ENCODE measurements around the gene DRICH1.
"Not testable (repeated sequence)": the region's sequence is repeated elsewhere in the genome, so short reads cannot be mapped to it uniquely, and the experiment has no call there.

DRICH1 gene

DNA sequence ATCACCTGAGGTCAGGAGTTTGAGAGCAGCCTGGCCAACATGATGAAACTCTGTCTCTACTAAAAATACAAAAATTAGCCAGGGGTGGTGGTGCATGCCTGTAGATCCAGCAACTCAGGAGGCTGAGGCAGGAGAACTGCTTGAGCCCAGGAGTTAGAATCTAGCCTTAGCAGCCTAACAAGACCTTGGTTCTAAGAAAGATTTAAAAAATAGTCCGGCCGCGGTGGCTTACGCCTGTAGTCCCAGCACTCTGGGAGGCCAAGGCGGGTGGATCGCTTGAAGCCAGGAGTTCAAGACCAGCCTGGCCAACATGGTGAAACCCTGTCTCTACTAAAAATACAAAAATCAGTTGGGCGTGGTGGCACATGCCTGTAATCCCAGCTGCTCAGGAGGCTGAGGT lies 14.4 kb upstream of the DRICH1 start:
- DNase-seq, result not testable (repeated sequence)

DNA sequence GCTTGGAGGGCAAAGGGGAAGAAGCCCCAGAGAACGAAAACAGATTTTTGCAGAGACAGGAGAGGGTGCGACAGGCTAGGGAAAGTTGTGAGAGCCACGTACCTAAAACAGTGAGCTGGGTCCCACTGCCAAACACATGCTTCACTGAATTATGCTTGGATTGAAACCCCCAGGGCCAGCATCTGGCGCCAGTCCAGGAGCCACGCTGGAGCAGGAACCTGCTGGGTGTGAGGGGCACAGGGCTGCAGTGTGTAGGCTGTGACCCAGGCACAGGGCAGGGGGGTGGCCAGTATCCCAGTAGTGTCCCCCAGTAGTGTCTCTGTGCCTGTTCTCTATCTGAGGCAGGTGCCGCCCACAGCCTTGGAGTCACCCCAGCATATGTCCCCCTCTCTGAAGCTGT lies 8.1 kb upstream of the DRICH1 start:
- DNase-seq, result not testable (repeated sequence)

GRCh38 chr22:23639661-23640060 lies 7.5 kb upstream of the DRICH1 start:
- no peak for DNase-seq

GRCh38 chr22:23638611-23639010 lies 6.5 kb upstream of the DRICH1 start:
- no peak for DNase-seq

GRCh38 chr22:23635291-23635690 lies 3.2 kb upstream of the DRICH1 start:
- DNase-seq, result not testable (repeated sequence)

- DNase-seq, result not testable (repeated sequence)
Observed at GRCh38 chr22:23628056-23628743, 3.9 kb downstream of the DRICH1 start.

DNA sequence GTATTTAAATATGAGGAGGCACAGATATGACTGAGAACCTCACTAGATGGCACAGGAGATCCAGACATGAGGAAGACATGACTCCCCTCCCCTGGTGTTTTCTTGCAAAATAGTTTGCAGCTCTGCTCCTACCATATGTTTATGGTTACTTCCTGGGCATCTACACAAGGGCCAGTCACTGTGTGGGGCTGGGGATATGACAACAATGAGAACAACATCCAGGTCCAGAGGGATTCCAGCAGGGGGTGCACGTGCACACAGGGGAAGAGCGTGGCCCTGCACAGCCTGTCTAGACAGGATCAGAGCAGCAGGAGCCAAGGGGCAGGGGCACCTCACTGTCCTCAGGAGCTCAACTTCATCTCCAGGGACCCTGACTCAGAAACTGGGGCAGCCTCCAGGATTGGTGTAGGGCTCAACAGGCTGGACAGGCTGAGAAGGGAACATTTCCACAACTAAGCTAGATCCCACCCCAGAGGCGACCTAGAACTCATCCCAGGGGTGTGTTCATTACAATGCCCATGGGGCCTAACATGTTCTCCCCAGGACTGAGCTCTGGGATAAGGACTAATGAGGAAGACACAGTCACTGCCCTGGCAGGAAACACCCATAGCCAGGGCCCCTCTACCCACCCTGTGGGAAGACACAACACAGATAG lies 4.6 kb downstream of the DRICH1 start:
- peak; percentile 80 for DNase-seq

DNA sequence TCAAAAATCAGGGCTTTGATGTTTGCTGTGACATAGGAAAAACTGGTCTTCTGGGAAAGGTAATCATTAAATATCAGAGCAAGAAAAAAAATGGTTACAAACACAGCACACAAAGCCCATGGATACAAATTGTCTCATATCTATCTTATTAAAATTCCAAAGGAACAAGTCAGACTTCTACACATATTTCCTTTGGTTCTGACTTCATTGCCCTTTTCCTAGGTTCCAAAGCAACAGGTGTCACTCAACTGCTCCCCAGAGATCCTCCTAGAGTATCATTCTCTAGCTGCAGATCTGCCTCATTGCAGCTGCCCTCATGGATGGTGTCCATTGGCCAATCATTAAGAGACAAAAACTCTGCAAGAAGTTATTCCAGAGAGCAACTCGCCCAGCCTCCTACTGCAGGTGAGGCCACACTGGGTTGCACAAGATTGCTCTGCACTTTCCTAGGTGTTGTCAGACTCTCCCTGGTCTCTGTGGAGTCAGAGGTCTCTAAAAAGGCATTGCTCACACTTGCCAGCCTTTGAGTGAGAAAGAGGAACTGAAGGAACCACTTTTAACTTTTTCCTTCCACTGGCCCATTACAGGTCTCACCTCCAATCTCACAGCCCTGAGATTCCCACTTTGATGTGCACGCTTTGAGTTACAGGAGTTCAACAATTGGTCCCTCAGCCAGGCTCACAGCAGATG lies 5.7 kb downstream of the DRICH1 start:
- DNase-seq, result no peak

DNA sequence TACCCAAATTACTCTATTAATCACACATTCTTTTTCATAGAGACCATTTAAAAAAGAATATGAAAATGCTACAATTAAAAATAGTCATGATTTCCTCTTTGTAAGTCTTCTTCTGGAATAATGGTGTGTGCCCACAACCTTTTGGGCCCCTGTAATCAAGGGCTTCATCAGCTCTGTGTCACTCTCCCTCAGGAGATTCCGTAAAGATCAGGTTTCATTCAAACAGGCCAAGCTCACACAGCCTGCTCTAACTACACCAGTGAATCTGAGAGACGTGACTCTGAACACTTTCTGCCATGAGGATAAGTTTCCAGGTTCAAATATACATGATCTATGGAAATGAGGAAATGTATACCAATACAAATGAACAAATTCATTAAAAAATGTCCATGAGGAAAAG lies 9.5 kb downstream of the DRICH1 start:
- DNase-seq, result no peak

DNA sequence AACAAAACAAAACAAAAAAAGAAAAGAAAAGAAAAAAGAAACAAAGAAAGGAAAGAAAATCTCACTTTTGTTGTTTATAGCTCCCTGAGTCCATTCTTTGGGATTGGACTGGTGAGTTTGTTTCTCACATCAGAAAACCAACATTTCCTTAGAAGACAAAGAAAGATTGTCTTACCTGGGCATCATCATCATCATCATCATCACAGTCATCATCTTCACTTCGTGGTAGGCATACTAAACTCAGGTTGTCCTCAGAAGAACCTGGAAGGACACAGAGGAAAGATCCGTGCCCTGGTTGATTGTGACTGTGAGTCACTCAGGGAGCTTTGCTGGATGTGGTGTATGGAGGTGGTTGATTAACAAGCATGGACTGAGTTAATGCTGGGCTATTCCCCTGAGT lies 10.2 kb downstream of the DRICH1 start:
- not testable (repeated sequence) for DNase-seq

DNA sequence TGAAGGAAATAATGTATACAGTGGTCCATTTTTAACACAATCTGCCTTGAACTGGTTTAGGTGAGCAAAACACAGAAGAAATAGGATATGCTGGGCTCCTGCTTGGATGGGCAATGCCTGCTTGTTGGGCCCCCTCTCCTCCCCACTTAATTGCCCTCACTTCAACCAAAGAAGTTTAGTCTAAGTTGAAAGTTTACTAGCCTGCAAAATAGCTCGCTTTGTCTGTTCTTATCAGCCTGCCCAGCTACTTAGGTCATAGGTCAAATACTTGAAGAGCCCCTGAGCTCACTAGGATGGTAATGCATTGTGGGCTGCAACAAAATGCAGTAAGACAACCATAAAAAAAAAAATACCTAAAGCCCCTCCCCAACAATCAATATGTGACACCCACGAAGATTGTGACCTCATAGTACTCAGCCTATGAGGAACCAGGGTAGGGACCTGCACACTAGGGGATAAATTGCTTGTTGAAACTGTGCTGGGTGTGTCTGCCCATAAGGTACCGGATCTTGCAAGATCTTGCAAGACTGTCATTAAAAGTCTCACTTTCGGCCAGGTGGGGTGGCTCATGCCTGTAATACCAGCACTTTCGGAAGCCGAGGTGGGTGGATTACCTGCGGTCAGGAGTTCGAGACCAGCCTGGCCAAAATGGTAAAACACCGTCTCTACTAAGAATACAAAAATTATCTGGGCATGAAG lies 10.9 kb downstream of the DRICH1 start:
- DNase-seq, result no peak

DNA sequence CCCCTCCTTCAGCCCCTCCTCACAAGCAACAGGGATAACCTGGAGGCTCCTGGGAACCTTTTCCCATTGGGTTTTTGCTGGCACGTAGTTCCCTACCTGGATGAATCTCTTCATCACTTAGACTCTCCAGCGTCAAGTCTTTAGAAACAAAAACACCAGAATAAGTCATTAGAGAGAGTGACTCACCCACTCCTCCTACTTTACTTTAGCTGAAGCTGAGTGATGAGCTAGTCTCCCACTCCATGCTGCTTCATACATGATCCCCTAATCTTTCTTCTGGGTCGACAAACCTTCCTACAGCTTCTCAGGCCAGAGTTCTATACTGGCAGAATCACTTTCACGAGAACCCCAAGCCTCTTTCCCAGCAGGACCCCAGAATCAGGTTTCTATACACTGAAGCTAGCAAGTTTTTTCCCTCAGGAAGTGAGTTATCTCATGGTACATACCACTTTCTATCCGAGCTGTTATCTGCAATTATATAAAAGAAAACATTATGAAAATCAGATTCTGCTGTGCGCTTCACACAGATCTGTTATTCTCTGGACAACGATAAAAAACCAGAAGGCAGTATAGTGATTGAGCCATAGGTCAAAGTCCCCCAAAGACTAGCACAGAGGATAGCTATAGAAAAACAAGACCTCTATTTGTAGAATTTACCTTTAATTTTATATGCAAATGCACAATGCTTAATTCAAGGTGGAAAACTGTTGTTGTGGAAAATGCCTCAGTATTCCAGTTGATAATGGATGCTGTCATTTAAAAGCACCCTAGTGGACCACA lies 18.7 kb downstream of the DRICH1 start:
- DNase-seq, result no peak

DNA sequence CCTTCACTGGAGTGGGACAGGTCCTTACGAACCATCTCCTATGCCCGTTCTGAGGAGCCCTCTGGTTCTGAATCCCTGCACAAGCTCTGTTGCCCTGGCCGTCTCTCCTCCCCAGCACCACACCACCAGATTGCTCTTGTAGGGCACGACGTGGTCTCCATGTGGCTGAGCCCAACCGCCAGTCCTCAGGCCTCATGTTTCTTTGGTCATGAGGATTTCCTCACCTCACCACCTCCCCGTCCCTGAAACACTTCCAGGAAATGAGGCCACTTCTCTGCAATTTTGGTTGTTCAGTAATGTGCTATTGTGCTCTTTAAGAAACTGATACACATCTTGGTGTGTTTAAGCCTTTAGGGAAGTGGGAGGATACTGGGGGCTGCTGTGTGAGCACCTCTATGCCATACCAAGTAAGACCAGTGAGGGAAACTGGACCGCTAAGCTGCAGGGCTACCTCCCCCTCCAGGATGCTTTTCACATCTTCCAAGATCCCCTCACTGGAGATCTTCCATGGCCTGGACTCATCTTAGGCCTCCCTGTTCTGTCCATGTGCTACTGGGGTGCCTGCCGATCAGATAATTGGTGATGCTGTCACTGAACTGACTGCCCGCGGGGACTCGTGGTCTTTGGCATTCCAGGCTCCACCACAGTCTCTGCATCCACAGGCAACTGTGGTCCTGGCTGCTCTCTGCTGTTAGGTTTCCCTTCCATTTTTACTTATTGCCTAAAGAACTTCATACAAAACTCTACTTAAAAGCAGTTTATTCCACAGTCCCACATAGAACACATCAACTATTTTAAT lies 21.9 kb downstream of the DRICH1 start:
- DNase-seq, result no peak

DNA sequence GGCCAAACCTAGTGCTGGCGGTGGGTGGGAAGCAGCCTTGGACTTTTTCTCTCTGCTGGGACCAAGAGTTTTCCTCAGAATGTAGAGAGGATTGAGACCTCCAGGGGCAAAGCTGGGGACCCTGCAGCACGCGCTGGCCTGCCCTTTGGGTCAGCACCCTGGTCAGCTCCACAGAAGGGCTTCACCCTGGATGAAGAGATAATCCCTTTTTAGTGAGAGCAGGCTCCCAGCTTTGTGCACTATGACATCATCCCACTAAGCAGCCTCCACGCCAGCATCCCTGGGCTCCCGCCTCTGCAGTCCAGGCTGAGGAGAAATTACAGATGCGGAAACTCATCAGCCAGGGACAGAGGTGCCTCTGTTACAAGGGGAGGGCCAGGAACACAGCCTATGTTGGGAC lies 23.5 kb downstream of the DRICH1 start:
- DNase-seq, result no peak

DNA sequence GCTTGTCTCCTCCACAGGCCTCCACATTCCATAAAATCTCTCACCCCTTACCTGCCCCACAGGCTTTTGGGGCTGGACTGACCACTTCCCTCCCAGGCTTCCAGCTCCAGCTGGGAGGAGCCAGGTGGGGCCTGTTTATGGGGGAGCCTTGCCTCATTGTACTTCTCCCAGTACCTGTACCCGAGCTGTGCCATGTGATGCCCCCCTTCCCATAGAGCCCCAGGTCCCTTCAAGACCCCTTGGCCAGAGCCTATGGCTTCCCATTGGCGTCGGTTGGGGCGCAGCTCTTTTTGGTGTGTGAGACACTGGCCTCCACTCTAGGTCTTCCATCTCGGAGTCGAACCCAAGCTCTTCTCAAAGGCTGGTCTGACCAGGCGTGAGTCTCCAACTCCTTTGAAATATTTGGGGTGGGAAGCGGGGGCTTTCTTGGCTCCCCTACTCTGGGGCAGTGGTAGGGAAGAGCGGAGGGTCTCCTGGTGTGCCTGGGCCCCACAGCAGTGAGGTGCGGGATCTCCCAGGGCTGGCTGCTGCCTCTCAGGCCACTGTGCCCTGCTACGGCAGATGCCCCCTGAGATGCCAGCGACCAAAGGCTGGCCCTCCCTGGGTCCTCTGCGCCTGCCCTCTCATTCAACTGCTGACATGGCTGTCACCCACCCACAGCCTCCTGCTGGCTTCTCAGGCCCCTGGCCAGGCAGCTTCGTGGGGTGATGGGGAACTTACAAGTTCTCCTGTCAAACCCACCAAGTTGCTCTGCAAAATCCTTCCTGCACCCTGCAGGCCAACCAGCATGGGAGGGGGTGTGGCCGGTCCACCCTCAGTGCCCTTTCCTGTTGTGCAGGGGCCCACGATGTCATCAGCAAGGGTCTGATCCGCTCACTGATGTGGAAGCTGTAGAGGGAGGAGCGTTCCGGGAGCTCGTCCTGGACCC lies 25.7 kb downstream of the DRICH1 start:
- no peak for DNase-seq

- no peak for DNase-seq
Observed at GRCh38 chr22:23604939-23605712, 27.0 kb downstream of the DRICH1 start.

- no peak for DNase-seq
Observed at GRCh38 chr22:23603266-23603665, 28.9 kb downstream of the DRICH1 start.

GRCh38 chr22:23598805-23599518 lies 33.2 kb downstream of the DRICH1 start:
- DNase-seq, result no peak

Measured in activated effector memory CD4-positive, alpha-beta T cell treated with anti-CD3 and anti-CD28 coated beads, Interleukin-2, amount 50 U/mL, for 16 hours (primary cell).